HUDEP-2 (cell line): ENCODE data around the gene OPTC.
A peak's percentile ranks its signal among the peaks of the same experiment; 100 is the strongest.
"Not testable (repeated sequence)": the region's sequence is repeated elsewhere in the genome, so short reads cannot be mapped to it uniquely, and the experiment has no call there.

Experiments
- DNase-seq, 76 experiments: peaks; one replicate each; lab custom pipeline; 2025; ENCODE audit not compliant: unreplicated experiment in 76 of 76; lab: John Stamatoyannopoulos, UW

The OPTC gene

DNA sequence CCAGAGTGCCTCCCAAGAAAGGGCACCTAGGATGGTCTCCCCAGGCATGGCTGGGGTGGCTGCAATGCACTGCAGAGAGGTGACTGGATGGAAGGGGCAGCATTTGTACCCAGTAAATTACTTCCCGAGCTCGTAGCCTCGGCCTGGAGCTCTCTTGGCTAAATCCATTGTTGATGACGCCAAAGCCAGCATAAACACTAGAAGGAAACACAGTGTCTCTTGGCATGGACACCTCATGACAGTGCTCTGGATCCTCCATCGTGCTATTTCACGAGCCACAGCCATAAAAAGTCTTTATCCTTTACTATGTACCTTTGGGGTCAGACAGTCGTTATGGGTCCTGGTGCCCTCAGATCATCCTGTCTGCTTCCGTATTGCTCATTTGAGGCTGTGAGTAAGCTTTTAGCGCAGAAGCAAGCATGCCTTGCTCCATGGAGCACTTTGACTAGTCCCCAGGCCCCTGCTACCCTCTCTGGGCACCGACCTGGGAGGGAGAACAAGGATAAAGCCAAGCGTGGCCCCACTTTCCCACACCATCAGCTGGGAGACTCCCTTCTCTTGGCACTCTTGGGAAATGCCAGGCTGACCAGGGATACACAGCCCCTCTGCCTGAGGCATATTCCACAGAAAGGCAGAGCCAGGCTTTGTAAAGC is 28.7 kb upstream of the OPTC start:
- DNase-seq = no peak

DNA sequence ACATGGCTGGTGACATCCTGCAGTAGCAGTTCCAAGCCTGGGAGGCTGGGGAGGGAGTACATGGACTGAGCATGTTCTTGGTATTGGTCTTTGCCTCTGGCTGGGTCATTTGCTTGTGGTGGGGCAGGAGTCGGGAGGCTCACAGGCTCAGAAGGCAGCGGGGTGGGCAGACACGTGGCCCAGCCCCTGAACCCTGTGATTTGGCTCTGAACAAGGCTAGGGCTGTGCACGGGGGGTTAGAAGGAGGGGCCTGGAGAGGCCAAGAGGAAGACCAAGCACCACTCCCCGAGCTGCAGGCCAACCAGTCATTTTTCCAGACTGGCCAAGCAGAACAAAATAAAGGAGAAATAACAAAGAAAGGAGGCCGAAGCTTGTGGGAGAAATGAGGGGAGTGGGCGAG is 28.0 kb upstream of the OPTC start:
- no peak for DNase-seq

- DNase-seq = not testable (repeated sequence)
Observed at GRCh38 chr1:203466906-203467549, 26.9 kb upstream of the OPTC start.

DNA sequence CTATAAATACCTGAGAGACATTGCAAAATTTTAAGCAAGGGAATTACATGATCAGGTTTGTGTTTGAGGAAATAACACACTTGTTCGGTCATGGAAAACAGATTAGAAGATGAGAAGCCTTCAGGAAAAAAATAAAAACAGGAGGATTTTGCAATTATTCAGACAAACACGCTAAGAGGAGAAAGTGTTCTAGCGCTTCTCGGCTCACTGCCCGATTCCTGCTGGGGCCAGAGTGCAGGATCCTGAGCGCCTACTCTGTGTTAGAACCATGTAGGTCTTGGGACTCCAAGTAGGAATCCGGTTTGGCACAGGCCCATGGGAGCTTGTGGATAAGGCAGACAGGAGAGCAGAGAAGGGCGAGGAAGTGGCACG is 26.4 kb upstream of the OPTC start:
- DNase-seq = no peak

- DNase-seq = no peak
Observed at GRCh38 chr1:203468326-203468725, 25.6 kb upstream of the OPTC start.

GRCh38 chr1:203470240-203470639 is 23.7 kb upstream of the OPTC start:
- DNase-seq = no peak

DNA sequence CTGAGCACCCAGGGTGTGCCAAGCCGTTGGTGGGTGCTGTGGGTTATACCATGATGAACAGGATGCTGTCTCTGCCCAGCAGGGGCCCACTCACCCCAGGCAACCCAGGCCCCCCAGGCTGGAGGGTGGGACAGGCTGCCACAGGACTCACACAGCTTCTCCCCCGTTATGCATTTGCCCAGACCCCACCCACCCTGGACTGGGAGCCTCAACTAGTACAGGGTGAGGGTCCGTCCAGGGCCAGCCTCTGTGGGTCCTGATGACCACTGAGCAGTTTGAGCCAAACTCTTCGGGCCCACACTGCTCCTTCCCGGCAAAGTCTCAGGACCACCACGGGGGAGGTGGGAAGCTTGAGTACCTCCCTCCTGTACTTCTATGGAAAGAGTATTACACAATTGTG is 22.1 kb upstream of the OPTC start:
- DNase-seq = no peak

DNA sequence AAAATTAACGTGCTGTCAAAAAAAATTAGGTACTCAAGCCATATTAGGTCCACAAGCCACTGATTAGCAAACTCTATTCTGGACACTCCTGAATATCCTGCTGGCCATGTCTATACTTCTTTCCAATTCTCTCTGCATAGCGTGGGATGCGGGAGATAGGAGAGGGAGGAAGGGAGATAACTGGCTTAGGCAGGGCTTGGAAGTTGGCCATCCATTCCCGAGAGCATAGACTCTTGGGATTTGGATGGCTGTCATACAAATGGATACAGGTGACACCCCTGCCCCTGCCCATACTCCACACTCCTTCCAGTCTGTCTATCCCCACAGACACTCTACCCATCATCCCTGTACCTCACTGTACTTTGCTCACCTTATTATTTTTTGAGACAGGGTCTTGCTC is 20.7 kb upstream of the OPTC start:
- DNase-seq = no peak

- no peak for DNase-seq
Observed at GRCh38 chr1:203473781-203474305, 20.1 kb upstream of the OPTC start.

GRCh38 chr1:203475012-203475981 is 18.7 kb upstream of the OPTC start, which contains the start of gene PRELP:
TSS of gene PRELP (plus strand) at chr1:203475806. CDS start at chr1:203483185, 7,379 bp downstream.
- no peak for DNase-seq

DNA sequence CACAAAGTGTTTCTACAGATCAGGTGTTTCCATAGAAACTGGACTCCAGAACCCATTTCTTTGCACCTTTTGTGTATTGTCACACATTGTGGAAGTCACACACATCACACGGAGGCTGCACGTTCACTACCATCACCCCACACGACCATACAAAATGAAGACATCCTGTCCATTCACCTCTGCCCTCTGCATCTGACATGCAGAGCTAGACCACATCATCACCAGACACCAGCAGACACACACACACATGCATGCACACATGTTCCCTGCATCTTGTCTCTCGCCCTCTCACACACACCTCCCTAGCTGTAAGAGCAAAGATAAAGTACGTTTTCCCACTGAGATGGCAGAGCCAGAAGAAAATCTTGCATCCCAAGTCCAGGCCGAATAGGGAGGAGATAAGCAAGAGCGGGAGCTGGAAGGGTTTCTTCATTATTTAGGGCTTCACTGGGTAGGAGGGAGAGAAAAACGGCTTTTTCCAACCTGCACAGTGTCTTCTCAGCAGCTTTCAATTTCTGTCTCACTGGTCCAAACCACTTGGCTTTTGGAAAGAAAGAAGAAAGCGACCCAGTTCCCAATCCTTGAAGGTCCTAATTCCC is 17.6 kb upstream of the OPTC start:
- no peak for DNase-seq

GRCh38 chr1:203477748-203478147 is 16.2 kb upstream of the OPTC start:
- no peak for DNase-seq

DNA sequence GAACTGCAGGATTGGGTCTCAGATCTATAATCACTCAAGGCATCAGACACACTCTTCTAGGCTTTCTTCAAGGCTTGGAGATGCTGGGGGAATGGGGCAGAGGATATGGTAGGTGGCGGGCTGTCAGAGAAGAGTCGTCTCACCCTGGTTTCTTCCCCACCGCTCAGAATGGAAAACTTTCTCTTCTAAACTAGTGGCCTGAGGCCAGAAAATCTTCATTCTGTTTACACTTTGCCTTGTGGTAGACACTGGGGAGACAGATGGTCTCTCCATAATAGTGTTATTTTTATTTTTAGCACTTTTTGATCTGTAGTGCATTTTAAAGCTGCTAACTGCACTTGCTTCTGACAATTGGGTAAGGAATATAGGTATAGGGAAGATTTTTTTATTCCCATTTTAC is 15.7 kb upstream of the OPTC start:
- DNase-seq = no peak

DNA sequence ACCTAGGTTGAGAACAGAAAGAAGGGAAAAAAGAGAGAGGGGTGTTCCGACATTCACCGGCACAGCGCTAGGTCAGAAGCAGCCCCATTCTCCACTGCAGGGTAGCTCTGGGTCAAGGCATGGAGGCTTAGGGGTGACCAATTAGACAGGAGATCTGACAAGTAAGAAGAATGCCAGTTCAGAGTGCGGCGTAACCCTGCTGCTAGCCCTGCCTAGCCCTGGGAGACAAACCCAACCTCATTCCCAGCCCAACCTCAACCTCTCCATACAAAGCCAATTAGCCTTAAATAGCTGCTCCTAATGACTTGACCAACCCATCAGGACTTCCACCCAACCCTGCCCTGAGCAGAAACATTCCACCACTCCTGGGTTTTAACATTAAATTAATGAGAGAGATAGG is 15.0 kb upstream of the OPTC start:
- no peak for DNase-seq

DNA sequence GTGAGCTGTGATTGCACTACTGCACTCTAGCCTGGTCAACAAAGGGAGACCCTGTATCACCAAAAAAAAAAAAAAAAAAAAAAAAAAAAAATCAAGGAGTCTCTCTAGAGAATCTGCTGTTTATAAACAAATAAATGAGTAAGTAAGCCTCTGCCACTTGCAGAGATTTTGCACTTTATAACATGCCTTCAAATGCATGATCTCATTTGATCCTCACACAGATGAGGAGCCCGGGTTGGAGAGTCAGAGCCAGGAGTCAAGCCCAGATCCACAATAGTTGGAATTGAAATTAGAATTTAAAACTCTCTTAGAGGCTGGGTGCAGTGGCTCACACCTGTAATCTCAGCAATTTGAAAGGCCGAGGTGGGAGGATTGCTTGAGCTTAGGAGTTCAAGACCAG is 14.3 kb upstream of the OPTC start:
- no peak for DNase-seq

DNA sequence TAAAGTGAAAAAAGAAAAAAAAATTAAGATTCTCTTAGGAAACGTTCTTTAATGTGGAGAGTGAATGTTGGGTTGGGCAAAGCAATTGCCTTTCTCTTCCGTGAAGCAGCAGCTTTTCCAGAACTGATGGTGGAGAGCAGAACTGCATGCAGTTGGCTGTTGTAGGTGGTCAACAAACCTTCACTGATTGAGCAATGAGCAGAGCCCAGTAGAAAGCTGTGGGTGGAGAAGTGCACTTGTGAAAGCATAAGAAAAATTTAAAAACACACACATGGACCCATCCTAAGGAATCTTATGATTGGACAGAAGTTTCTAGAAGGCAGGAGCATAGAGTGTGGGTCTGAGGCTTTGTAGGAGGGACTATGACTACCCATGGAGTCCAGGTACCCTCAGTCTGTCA is 13.9 kb upstream of the OPTC start:
- DNase-seq = no peak

GRCh38 chr1:203480525-203481084 is 13.3 kb upstream of the OPTC start:
- DNase-seq = peak in 21 of 76 experiments; percentile 1 to 35 (median 8)

DNA sequence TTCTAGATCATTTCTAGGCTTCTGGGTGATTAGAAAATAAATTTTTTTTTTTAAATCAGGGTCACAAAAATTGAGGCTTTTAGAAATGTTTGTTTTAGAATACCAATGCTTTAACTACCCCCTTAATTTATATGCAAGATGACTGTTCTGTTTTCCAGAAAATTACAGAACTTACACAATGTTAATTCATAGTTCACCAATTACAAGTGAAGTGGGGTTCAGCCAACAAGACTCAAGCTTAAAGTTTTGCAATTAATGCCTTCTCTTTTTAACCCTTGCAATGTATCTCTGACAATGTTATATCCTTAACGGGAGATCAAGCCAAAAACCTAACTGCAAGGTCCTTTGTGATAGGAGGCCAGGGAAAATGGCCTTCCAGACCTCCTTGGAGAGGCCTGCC is 12.8 kb upstream of the OPTC start:
- no peak for DNase-seq

GRCh38 chr1:203486618-203487370 is 7.2 kb upstream of the OPTC start:
- no peak for DNase-seq

DNA sequence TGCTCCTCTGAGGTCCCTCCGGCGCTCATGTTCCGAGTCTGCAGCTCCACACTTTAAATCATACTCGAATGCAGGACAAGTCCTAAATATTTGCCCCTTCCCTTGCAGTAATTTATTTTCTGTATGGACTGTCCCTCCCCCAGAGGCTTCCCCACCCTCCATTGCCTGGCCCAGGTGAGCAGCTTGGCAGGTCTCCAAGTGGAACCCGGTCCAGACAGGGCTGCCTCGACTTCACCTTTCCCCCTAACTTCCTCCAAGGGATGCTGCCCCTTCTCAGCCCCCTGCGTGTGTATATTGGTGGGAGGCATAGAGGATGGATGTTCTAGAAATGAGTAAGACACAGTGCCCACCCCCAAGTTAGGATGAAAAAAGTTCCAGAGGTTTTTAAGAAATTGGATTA is 5.4 kb upstream of the OPTC start:
- no peak for DNase-seq
